Measurements from ENCODE around the gene ANTKMT.
"Not testable (repeated sequence)": the region's sequence is repeated elsewhere in the genome, so short reads cannot be mapped to it uniquely, and the experiment has no call there.

Gene ANTKMT

DNA sequence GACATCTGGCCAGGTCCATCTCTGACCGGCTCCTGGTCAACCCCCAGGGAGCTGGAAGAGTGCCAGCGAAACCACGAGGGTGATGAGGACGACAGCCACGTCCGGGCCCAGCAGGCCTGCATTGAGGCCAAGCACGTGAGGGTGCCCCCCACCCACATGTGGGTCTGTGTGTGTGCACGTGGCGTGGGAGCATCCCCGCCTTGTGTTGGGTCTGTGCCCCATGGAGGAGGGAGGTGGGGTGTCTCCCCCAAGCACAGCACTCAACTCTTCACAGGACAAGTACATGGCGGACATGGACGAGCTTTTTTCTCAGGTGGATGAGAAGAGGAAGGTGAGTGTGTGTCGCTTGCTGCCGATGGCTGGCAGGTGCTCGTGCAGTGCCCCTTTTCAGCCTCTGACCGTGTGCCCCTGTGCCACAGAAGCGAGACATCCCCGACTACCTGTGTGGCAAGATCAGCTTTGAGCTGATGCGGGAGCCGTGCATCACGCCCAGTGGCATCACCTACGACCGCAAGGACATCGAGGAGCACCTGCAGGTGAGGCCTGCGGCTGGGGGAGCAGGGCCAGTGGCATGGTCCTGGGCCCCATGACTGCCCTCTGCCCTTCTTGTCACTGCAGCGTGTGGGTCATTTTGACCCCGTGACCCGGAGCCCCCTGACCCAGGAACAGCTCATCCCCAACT is 39.1 kb upstream of the ANTKMT start:
- no peak for DNase-seq (ENCODE audit: low read depth)

- no peak for DNase-seq (ENCODE audit: low read depth)
Measured at GRCh38 chr16:682493-683395, 38.2 kb upstream of the ANTKMT start.

DNA sequence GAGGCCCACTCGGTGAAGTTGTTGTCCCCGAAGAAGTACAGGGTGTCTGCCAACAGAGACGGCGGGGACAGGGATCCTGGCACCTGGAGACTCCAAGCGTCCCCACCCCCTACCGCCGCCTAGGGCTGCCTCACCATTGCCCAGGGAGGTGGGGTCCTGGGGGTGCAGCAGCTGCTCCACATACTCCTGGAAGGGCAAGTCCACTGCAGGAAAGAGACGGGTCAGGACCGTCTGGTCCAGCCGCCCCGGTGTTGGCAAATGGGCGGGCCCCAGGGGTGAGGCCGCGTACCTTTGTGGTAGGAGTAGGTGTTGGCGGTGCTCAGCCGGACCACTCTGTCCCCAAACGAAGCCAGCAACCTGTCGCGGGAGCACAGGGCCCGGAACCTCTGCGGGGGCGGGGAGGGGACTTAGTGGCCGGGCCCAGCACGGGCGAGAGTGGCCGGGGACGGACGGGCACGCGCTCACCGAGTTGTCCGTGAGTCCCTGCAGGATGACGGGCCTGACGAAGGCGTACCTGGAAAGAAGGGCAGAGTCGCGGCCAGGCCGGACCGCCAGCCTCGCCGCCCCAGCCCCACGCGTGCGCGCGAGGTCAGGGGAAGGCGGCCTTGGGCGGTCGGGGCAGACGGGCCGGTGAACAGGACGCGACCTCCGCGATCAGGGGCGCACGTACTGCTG is 37.4 kb upstream of the ANTKMT start:
- DNase-seq (ENCODE audit: low read depth): no peak

DNA sequence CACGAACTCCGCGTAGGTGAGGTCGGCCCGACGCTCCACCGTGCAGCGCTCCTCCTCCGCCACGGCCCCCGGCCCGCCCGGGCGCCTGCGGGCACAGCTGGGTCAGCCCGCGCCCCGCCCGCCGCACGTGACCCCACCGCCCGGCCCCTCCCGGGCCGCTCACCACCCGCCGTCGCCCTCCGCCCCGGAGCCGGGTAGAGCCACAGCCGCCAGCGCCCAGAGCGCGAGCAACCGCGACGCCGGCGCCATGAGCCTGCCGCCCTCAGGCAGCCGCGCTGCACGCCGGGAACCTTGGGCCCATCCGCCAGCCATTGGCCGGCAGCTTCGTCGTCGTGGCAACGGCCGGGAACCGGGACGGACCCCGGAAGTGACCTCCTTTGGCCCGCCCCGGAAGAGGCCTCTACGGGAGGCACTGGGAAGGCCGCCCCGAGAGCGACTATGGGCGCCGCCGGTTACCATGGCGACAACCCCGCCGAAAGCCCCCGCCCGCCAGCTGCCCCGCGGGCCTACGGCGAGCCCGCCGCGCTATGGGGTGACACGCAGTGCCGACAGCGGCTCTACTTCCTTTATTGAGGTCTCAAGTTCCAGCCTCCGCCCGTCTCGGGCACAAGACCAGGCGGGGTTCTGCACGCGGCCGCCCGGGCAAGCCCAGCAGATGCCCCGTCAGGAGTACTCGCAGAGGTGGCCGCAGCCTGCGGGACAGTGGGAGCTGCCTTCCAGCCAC is 36.7 kb upstream of the ANTKMT start, which contains the start of gene JMJD8:
JMJD8 (minus strand) TSS at position 264 of the 724 bp plus-strand sequence; CDS start at position 249, 15 bp downstream.
- peak; percentile 93 for DNase-seq (ENCODE audit: low read depth)

DNA sequence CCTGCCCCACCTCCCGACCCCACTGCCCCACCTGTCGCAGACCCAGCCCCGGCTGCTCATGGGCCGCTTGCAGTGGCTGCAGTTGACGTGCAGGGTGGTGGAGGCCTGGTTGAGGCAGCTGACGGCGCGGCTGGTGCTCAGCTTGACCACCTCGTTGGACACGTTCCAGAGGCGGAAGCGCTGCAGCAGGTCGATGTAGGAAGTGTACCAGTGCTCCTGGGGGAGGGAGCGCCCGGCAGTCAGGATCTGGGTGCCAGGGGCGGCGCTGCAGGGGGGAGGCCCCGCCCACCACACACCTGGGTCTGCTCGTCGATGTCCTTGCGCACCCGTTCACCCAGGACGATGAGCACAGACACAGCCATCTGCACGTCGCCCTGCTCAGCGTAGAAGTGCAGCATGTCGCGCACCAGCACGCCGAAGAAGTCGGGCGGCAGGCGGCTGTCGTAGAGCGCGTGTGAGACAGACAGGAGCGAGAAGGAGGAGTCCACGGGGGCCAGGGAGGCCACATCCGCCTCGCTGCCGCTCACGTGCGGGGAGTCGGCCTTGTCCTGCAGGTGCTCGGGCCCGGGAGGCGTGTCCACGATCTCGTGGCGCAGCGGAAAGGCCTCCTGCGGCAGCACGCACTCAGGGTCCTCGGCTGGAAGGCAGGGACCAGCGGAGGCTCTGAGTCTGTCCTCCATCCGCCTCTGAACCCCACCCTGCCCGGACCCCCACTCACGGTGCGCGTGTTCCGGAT is 35.8 kb upstream of the ANTKMT start:
- DNase-seq (ENCODE audit: low read depth): no peak

- DNase-seq (ENCODE audit: low read depth): no peak
Measured at GRCh38 chr16:685967-686366, 35.0 kb upstream of the ANTKMT start.

GRCh38 chr16:686459-687260 is 34.3 kb upstream of the ANTKMT start:
- no peak for DNase-seq (ENCODE audit: low read depth)

DNA sequence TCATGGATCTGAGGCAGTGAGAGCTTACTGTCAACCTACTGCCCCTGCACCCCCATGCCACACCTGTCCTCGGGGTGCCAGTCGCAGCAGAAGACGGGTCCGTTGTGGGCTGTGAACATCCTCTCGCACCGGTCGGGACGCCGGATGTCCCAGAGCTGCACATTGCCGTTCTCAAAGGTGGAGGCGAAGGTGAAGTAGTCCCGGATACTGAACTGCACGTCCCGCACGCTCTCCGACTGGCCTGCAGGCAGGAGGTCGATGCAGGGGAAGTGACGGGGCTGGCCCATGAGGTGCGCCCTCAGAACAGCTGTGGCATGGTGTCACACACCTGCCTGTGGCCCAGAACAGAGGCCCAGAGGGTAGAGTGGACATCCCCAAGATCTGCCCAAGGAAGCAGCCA is 33.4 kb upstream of the ANTKMT start:
- DNase-seq (ENCODE audit: low read depth): no peak

- no peak for DNase-seq (ENCODE audit: low read depth)
Measured at GRCh38 chr16:689175-689897, 31.6 kb upstream of the ANTKMT start.

GRCh38 chr16:691242-691641 is 29.7 kb upstream of the ANTKMT start:
- DNase-seq (ENCODE audit: low read depth): not testable (repeated sequence)

DNA sequence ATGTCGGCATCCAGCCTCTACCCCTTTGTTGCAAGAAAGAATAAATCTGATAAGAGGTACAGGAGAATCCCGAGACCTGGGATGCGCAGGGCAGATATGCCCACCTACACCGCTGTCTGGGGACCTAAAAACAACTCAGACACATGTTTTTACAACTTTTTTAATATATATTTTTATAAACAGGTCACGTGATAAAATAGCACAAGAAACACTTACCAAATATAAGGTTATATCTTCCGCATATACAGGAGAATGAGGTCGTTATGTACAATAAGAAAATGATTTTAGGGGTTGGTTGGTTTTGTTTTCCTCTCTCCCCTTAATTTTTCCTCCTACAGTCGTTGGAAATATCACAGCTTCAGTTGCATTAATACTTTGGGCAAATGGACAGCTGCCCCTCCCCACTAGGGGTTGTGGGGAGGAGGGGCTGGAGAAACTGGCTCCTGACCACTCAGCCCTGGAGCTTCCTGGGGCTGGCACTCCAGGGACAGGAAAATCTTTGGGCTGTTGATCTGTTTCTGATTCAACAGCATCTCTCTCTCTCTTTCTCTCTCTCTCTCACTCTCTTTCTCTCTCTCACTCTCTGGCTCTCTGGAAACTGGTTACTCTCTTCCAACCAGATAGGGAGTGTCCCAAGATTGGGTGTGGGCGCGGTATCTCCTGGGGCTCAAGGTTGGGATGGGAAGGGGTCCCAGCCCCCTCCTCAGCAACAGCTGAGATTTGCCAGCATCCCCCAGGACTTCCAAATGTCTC is 28.4 kb upstream of the ANTKMT start:
- no peak for DNase-seq (ENCODE audit: low read depth)

- no peak for DNase-seq (ENCODE audit: low read depth)
Measured at GRCh38 chr16:693364-693763, 27.6 kb upstream of the ANTKMT start.

DNA sequence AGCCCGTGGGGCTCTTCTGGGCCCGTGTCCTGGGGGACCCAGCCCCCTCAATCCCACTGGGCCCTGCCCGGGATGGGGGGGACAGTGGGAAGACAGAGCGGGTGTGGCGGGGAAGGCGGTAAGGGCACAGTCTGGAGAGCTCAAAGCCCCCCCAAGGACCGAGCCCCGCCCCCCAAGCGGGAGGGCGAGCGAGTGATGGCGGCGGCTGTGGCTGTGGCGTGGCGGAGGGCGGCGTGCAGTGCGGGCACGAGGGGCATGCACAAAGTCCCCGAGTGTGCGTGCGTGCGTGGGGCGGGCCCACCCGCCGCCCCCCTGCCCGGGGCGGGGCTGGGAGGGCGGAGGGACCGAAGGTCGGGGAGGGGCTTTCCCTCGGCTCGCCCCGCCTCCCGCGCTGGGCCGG is 27.2 kb upstream of the ANTKMT start:
- DNase-seq (ENCODE audit: low read depth): no peak

- DNase-seq (ENCODE audit: low read depth): no peak
Measured at GRCh38 chr16:694187-694862, 26.6 kb upstream of the ANTKMT start.

DNA sequence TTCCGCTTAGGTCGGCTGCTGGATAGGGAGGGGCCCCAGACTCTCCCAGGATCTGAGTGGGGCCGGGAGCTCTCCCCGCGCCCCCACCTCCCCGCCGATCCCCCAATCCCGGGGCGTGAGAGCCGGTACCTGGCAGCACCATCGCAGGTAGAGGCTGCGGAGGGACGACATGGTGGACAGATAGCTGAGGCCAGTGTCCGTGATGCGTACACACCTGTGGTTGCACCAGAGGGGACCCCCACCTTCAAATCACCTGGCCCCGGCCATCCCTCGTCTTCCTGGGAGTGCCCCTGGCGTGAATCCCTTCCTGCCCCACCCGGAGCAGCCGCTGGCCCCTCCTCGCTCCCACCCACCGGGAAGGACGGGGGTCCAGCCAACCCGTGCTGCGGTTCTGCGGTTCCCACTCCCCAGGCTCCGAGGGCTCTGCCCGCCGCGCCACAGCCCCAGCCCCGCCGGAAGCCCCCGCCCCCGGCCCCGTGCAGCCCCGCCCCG is 26.0 kb upstream of the ANTKMT start:
- DNase-seq (ENCODE audit: low read depth): no peak

GRCh38 chr16:695355-696089 is 25.4 kb upstream of the ANTKMT start:
- DNase-seq (ENCODE audit: low read depth): no peak

DNA sequence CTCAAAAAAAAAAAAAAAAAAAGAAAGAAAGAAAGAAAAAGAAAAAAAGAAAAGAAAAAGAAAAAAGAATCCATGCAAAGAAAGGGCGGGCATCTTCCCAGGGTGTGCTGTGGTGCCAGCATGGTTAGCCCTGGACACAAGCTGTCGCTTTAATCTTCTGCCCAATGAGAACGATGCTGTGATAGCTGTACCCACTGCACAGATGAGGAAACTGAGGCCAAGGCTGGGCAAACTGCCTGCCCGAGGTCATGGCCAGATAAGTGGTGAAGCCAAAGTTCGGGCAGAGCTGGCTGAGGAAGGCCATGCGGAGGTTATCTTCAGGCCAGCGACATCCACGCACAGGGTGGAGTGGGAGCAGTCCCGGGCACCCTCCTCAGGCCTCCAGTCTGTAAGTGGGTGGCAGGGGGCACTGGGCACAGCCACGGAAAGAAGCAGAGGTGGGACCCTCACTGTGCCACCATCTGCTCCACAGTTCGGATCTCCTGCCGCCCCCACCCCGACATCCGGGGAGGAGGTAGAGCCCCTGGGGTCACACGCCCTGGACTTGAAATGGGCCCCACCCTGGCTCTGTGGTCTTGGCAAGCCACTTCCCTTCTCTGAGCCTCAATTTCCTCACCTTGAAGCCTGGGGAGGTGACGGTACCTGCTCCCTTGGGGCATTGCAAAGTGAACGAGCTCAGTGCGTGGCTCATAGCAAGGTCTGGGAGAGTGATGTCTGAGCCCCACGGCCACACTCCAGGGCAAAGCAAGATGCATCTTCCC is 21.9 kb upstream of the ANTKMT start:
- DNase-seq (ENCODE audit: low read depth): no peak

Data from stromal cell of bone marrow (primary cell).